GM21717 (cell line): Measurements from ENCODE around the gene TLR6.
"Not testable (repeated sequence)": the region's sequence is repeated elsewhere in the genome, so short reads cannot be mapped to it uniquely, and the experiment has no call there.

ENCODE experiments used
- ATAC-seq: cut with Tn5 transposase; IDR thresholded peaks from one replicate; pipeline ENCODE4 v1.9.1; 2021; ENCODE audit warnings: mild to moderate bottlenecking, moderate library complexity; ENCODE audit not compliant: unreplicated experiment

The TLR6 gene

GRCh38 chr4:38791010-38791409 lies 65.6 kb downstream of the TLR6 start:
- ATAC-seq, result no peak

- no peak for ATAC-seq
Observed at GRCh38 chr4:38788317-38788716, 68.3 kb downstream of the TLR6 start.

GRCh38 chr4:38787693-38788092 lies 68.9 kb downstream of the TLR6 start:
- no peak for ATAC-seq

- peak; percentile 60 for ATAC-seq
Observed at GRCh38 chr4:38785901-38786402, 70.7 kb downstream of the TLR6 start.

GRCh38 chr4:38785041-38785790 lies 71.4 kb downstream of the TLR6 start:
- ATAC-seq, result no peak

- no peak for ATAC-seq
Observed at GRCh38 chr4:38784141-38784540, 72.5 kb downstream of the TLR6 start.

- no peak for ATAC-seq
Observed at GRCh38 chr4:38783109-38783460, 73.5 kb downstream of the TLR6 start.

- peak; percentile 45 for ATAC-seq
Observed at GRCh38 chr4:38782452-38783108, 74.0 kb downstream of the TLR6 start, which contains the start of gene TLR10. TLR10 (minus strand) TSS chr4:38782990; CDS start chr4:38775590, 7,400 bp downstream.

GRCh38 chr4:38781854-38782261 lies 74.8 kb downstream of the TLR6 start:
- no peak for ATAC-seq

GRCh38 chr4:38780833-38781484 lies 75.7 kb downstream of the TLR6 start:
- no peak for ATAC-seq

GRCh38 chr4:38779790-38780189 lies 76.8 kb downstream of the TLR6 start:
- no peak for ATAC-seq

- not testable (repeated sequence) for ATAC-seq
Observed at GRCh38 chr4:38777925-38778324, 78.7 kb downstream of the TLR6 start.

- no peak for ATAC-seq
Observed at GRCh38 chr4:38775326-38775725, 81.3 kb downstream of the TLR6 start.

GRCh38 chr4:38774181-38774955 lies 82.2 kb downstream of the TLR6 start:
- no peak for ATAC-seq
